Measurements from ENCODE around the gene USPL1.

GRCh38 chr13:30687601-30688000 is 69.9 kb downstream of the USPL1 start:
- TF ChIP-seq PATZ1 (CRISPR knock-in tag; IDR thresholded peaks at IDR 0.05; ENCODE audit: borderline replicate concordance), result no peak
- TF ChIP-seq ZNF8 (CRISPR knock-in tag; IDR thresholded peaks at IDR 0.05), result no peak
- TF ChIP-seq CSRNP3 (CRISPR knock-in tag; IDR thresholded peaks at IDR 0.05), result no peak
- TF ChIP-seq SNAI2 (CRISPR knock-in tag; IDR thresholded peaks at IDR 0.05), result no peak
- TF ChIP-seq TOX (CRISPR knock-in tag; IDR thresholded peaks at IDR 0.05; ENCODE audit: borderline replicate concordance), result no peak
- TF ChIP-seq, protein P1, sequence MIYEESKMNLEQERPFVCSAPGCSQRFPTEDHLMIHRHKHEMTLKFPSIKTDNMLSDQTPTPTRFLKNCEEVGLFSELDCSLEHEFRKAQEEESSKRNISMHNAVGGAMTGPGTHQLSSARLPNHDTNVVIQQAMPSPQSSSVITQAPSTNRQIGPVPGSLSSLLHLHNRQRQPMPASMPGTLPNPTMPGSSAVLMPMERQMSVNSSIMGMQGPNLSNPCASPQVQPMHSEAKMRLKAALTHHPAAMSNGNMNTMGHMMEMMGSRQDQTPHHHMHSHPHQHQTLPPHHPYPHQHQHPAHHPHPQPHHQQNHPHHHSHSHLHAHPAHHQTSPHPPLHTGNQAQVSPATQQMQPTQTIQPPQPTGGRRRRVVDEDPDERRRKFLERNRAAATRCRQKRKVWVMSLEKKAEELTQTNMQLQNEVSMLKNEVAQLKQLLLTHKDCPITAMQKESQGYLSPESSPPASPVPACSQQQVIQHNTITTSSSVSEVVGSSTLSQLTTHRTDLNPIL (CRISPR knock-in tag; IDR thresholded peaks at IDR 0.05; ENCODE audit: low read depth), result no peak
- TF ChIP-seq OSR1 (CRISPR knock-in tag; IDR thresholded peaks at IDR 0.05), result no peak
- no peak for TF ChIP-seq GLIS3 (CRISPR knock-in tag; IDR thresholded peaks at IDR 0.05)

All from SK-N-SH treated with all-trans-retinoic acid at 6 μM for 48 hours (cell line).